IMR-90 (cell line): ENCODE data around the gene THUMPD2. TPM values are rescaled to one million over a fixed set of nuclear protein-coding genes. Genes with fewer than 3 reads are reported as not detected.

Experiments
- ATAC-seq: fragments of 200-7000 bp; cut with Tn5 transposase; 2 replicates; pipeline ENCODE4 v1.9.1; 2020; ENCODE audit warnings: low read depth, mild to moderate bottlenecking, moderate library complexity
- BruUV-seq: library from RNA; stranded (reverse); fragments of 400-500 nt; replicated peaks from 2 replicates; lab custom pipeline; 2021; lab: Mats Ljungman, UMichigan
- CTCF ChIA-PET: fragments of 300-600 bp; formaldehyde crosslinking; extraction: SDS; loops from one replicate; lab custom pipeline; 2021; ENCODE audit warnings: antibody characterized with exemption; lab: Yijun Ruan, JAX
- POLR2A ChIA-PET: fragments of 300-600 bp; sonication (Branson Sonifier 250); formaldehyde crosslinking; loops from one replicate; lab custom pipeline; 2022; ENCODE audit warnings: antibody characterized with exemption; ENCODE audit not compliant: unreplicated experiment; lab: Charles Lee
- DNase-seq: peaks from one replicate; pipeline ENCODE4 v3.0.0; 2013
- H2AFZ ChIP-seq: replicated peaks from 2 replicates; pipeline ENCODE3; 2013; ENCODE audit warnings: low read length, mild to moderate bottlenecking; ENCODE audit not compliant: poor library complexity
- H2AK5ac ChIP-seq: 2 replicates; pipeline ENCODE4 v1.6.1; 2013; ENCODE audit warnings: low read depth, low read length, inconsistent platforms
- H2AK9ac ChIP-seq: replicated peaks from 2 replicates; pipeline ENCODE3; 2013; ENCODE audit warnings: mild to moderate bottlenecking, low read depth, low read length, moderate library complexity; ENCODE audit not compliant: poor library complexity
- H2BK120ac ChIP-seq: 2 replicates; pipeline ENCODE4 v1.6.1; 2013; ENCODE audit warnings: low read depth, low read length, inconsistent platforms
- H2BK15ac ChIP-seq: 3 replicates; pipeline ENCODE4 v1.6.1; 2013; ENCODE audit warnings: low read depth, low read length, inconsistent platforms
- H2BK20ac ChIP-seq: 2 replicates; pipeline ENCODE4 v1.6.1; 2013; ENCODE audit warnings: low read depth, mild to moderate bottlenecking, inconsistent platforms, low read length, moderate library complexity
- H2BK5ac ChIP-seq: 2 replicates; pipeline ENCODE4 v1.6.1; 2013; ENCODE audit warnings: mild to moderate bottlenecking, low read depth, low read length, inconsistent platforms; ENCODE audit not compliant: poor library complexity, severe bottlenecking
- H3K14ac ChIP-seq: replicated peaks from 2 replicates; pipeline ENCODE4 v1.6.1; 2013; ENCODE audit warnings: low read depth, low read length, inconsistent platforms
- H3K18ac ChIP-seq: 2 replicates; pipeline ENCODE4 v1.6.1; 2013; ENCODE audit warnings: low read depth, low read length, control low read depth
- H3K23ac ChIP-seq: 2 replicates; pipeline ENCODE4 v1.6.1; 2013; ENCODE audit warnings: low read depth, low read length, inconsistent platforms
- H3K27ac ChIP-seq: 2 replicates; pipeline ENCODE4 v1.5.1; 2013; ENCODE audit warnings: mild to moderate bottlenecking, control low read depth, low read length; ENCODE audit not compliant: insufficient read depth
- H3K27me3 ChIP-seq: 2 replicates; pipeline ENCODE4 v1.6.1; 2013; ENCODE audit warnings: low read length; ENCODE audit not compliant: control insufficient read depth, insufficient read depth
- H3K36me3 ChIP-seq: 2 replicates; pipeline ENCODE4 v1.6.1; 2013; ENCODE audit warnings: low read length, mixed read lengths; ENCODE audit not compliant: control insufficient read depth, insufficient read depth
- H3K4ac ChIP-seq: 2 replicates; pipeline ENCODE4 v1.6.1; 2013; ENCODE audit warnings: low read depth, low read length, inconsistent platforms
- H3K4me1 ChIP-seq: 2 replicates; pipeline ENCODE4 v1.6.1; 2013; ENCODE audit warnings: low read length, mixed read lengths; ENCODE audit not compliant: control insufficient read depth, insufficient read depth
- H3K4me2 ChIP-seq: 2 replicates; pipeline ENCODE4 v1.6.1; 2013; ENCODE audit warnings: low read depth, mild to moderate bottlenecking, control low read depth, low read length, moderate library complexity
- H3K4me3 ChIP-seq: 2 replicates; pipeline ENCODE4 v1.5.1; 2013; ENCODE audit warnings: low read depth, mild to moderate bottlenecking, control low read depth, low read length, moderate library complexity; ENCODE audit not compliant: insufficient read depth
- H3K56ac ChIP-seq: 2 replicates; pipeline ENCODE4 v1.6.1; 2013; ENCODE audit warnings: low read length, inconsistent platforms; ENCODE audit not compliant: insufficient read depth; ENCODE audit errors: extremely low read depth
- H3K79me1 ChIP-seq, 2 experiments: 2 replicates each; pipeline ENCODE4 v1.6.1; 2013; ENCODE audit warnings: low read length in 2 of 2, inconsistent platforms in 1 of 2, low read depth in 1 of 2
- H3K9ac ChIP-seq: 2 replicates; pipeline ENCODE4 v1.6.1; 2013; ENCODE audit warnings: low read depth, low read length, control low read depth
- H3K9me1 ChIP-seq: 2 replicates; pipeline ENCODE4 v1.6.1; 2013; ENCODE audit warnings: low read length, inconsistent platforms; ENCODE audit not compliant: insufficient read depth
- H3K9me3 ChIP-seq: 2 replicates; pipeline ENCODE4 v1.6.1; 2013; ENCODE audit warnings: low read length; ENCODE audit not compliant: control insufficient read depth, insufficient read depth
- H4K20me1 ChIP-seq: 2 replicates; pipeline ENCODE4 v1.6.1; 2013; ENCODE audit warnings: low read length, inconsistent platforms; ENCODE audit not compliant: insufficient read depth
- H4K5ac ChIP-seq: 2 replicates; pipeline ENCODE4 v1.6.1; 2013; ENCODE audit warnings: mild to moderate bottlenecking, low read depth, low read length, control low read depth
- H4K8ac ChIP-seq, 2 experiments: 2 replicates each; pipeline ENCODE4 v1.6.1; 2013; ENCODE audit warnings: low read depth in 2 of 2, low read length in 2 of 2, control low read depth in 1 of 2, inconsistent platforms in 1 of 2
- H4K91ac ChIP-seq: 2 replicates; pipeline ENCODE4 v1.6.1; 2013; ENCODE audit warnings: low read depth, low read length, inconsistent platforms; ENCODE audit not compliant: insufficient read depth
- CEBPB ChIP-seq: IDR thresholded peaks from 2 replicates; pipeline ENCODE4 v1.6.1; 2012; ENCODE audit warnings: low read depth, low read length, improper control_type of control experiment
- FOS ChIP-seq: fragments of 150-350 bp; IDR thresholded peaks from 2 replicates; pipeline ENCODE4 v1.6.1; 2016; ENCODE audit warnings: low read depth, low read length
- MAFK ChIP-seq: IDR thresholded peaks from 2 replicates; pipeline ENCODE4 v1.6.1; 2012; ENCODE audit warnings: low read depth, low read length, improper control_type of control experiment
- MXI1 ChIP-seq: IDR thresholded peaks from 2 replicates; pipeline ENCODE4 v1.6.1; 2012; ENCODE audit warnings: low read depth, mild to moderate bottlenecking, low read length, moderate library complexity, borderline replicate concordance
- POLR2A ChIP-seq: IDR thresholded peaks from 2 replicates; pipeline ENCODE4 v1.6.1; 2012; ENCODE audit warnings: mild to moderate bottlenecking, low read depth, low read length
- RFX5 ChIP-seq: IDR thresholded peaks from 2 replicates; pipeline ENCODE4 v1.8.0; 2012; ENCODE audit warnings: low read depth, mild to moderate bottlenecking, low read length, moderate library complexity
- SMC3 ChIP-seq: fragments of 150-350 bp; IDR thresholded peaks from 2 replicates; pipeline ENCODE4 v1.6.1; 2016; ENCODE audit warnings: low read depth, mild to moderate bottlenecking, antibody characterized with exemption, low read length, moderate library complexity
- WGBS, 2 experiments: methylation state at CpG; one replicate each; pipeline versions ENCODE4 v1.1.5 to v1.1.7; 2013; ENCODE audit warnings: missing lambda C conversion rate in 2 of 2; ENCODE audit not compliant: insufficient read length in 1 of 2; ENCODE audit errors: extremely low coverage in 2 of 2; 5-methylcytosine and 5-hydroxymethylcytosine counted together
- dilution Hi-C: fragments of 300-500 bp; cut with HindIII; formaldehyde crosslinking; loops from one replicate; pipeline ENCODE4 v1.14.3; 2018; ENCODE audit warnings: low sequenced_read_pairs; ENCODE audit not compliant: unreplicated experiment
- in situ Hi-C: fragments of 300-500 bp; cut with MboI; formaldehyde crosslinking; loops from 3 replicates; pipeline ENCODE4 v1.14.3; 2019; ENCODE audit warnings: low sequenced_read_pairs, inconsistent platforms, mixed read lengths
- intact Hi-C: fragments of 100-400 bp; cut with micrococcal nuclease; formaldehyde crosslinking; loops from 2 replicates; pipeline ENCODE4 v1.10.0; 2022
- polyA plus RNA-seq, 3 experiments: library from polyadenylated mRNA; depleted of rRNA; stranded (reverse); fragments of >200 nt; gene quantifications; 2 replicates each; pipeline ENCODE4 v1.2.3, GENCODE V29; 2012; ENCODE audit warnings: low replicate concordance in 1 of 3
- total RNA-seq: library from RNA; depleted of rRNA; stranded (reverse); fragments of >200 nt; gene quantifications from 2 replicates; pipeline ENCODE4 v1.2.3, GENCODE V29; 2012
- TF ChIP-seq, protein P1 (sequence below): conservative IDR thresholded peaks from 2 replicates; pipeline ENCODE4 v1.5.1; 2012; ENCODE audit warnings: mild to moderate bottlenecking, low read depth, low read length, improper control_type of control experiment
- TF ChIP-seq, protein P2 (sequence below): fragments of 150-350 bp; IDR thresholded peaks from 2 replicates; pipeline ENCODE4 v1.6.1; 2016; ENCODE audit warnings: low read depth, mild to moderate bottlenecking, low read length, moderate library complexity, borderline replicate concordance

Gene THUMPD2
- total and polyA plus RNA-seq, 2 of the 4 experiments (the other 2 are of a cell fraction), result 4.8 to 7.0 TPM

DNA sequence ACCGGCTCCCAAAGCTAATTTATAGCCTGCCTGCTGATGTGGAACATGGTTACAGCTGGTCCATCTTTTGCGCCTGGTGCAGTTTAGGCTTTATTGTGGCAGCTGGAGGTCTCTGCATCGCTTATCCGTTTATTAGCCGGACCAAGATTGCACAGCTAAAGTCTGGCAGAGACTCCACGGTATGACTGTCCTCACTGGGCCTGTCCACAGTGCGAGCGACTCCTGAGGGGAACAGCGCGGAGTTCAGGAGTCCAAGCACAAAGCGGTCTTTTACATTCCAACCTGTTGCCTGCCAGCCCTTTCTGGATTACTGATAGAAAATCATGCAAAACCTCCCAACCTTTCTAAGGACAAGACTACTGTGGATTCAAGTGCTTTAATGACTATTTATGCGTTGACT is 62.0 kb downstream of the THUMPD2 start:
- Histone ChIP-seq H3K27me3 (no peaks in the 10 kb centered on the region), H2BK20ac (no peak overlapping the region), H4K20me1 (no peaks in the 10 kb centered on the region), H3K9ac (no peak overlapping the region), H3K36me3 (no peaks in the 10 kb centered on the region), H2BK5ac (no peak overlapping the region), H3K9me3 (no peaks in the 10 kb centered on the region), H3K56ac (no peak overlapping the region), H3K18ac (no peak overlapping the region), H2BK120ac (no peak overlapping the region), H2AFZ (no peak overlapping the region), H3K4me3 (no peak overlapping the region), H2AK5ac (no peak overlapping the region), H4K91ac (no peak overlapping the region), H3K4me1 (no peaks in the 10 kb centered on the region), H3K14ac (no peak overlapping the region), H3K79me1 (no peaks in the 10 kb centered on the region), H3K4ac (no peak overlapping the region), H3K4me2 (no peak overlapping the region), H3K9me1 (no peaks in the 10 kb centered on the region), H3K27ac (no peak overlapping the region), H4K8ac (no peak overlapping the region), H2AK9ac (no peak overlapping the region), H3K23ac (no peak overlapping the region), H4K5ac (no peak overlapping the region), H2BK15ac (no peak overlapping the region)
- CTCF ChIA-PET, result no interaction called here
- dilution Hi-C loops (no loop called here), intact Hi-C loops (no loop called here), in situ Hi-C loops (no loop called here)
- ATAC-seq (no peak), DNase-seq (no peak)
- no peak for TF ChIP-seq SMC3
- no peak for TF ChIP-seq FOS
- TF ChIP-seq RFX5, result no peak
- no peak for TF ChIP-seq MXI1
- no peak for TF ChIP-seq MAFK
- no peak for TF ChIP-seq CEBPB
- TF ChIP-seq, protein P1, sequence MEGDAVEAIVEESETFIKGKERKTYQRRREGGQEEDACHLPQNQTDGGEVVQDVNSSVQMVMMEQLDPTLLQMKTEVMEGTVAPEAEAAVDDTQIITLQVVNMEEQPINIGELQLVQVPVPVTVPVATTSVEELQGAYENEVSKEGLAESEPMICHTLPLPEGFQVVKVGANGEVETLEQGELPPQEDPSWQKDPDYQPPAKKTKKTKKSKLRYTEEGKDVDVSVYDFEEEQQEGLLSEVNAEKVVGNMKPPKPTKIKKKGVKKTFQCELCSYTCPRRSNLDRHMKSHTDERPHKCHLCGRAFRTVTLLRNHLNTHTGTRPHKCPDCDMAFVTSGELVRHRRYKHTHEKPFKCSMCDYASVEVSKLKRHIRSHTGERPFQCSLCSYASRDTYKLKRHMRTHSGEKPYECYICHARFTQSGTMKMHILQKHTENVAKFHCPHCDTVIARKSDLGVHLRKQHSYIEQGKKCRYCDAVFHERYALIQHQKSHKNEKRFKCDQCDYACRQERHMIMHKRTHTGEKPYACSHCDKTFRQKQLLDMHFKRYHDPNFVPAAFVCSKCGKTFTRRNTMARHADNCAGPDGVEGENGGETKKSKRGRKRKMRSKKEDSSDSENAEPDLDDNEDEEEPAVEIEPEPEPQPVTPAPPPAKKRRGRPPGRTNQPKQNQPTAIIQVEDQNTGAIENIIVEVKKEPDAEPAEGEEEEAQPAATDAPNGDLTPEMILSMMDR, result no peak
- no peak for TF ChIP-seq POLR2A
- TF ChIP-seq, protein P2, sequence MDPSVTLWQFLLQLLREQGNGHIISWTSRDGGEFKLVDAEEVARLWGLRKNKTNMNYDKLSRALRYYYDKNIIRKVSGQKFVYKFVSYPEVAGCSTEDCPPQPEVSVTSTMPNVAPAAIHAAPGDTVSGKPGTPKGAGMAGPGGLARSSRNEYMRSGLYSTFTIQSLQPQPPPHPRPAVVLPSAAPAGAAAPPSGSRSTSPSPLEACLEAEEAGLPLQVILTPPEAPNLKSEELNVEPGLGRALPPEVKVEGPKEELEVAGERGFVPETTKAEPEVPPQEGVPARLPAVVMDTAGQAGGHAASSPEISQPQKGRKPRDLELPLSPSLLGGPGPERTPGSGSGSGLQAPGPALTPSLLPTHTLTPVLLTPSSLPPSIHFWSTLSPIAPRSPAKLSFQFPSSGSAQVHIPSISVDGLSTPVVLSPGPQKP, result no peak
- POLR2A ChIA-PET, result no interaction called here
- no TSS peak for BruUV-seq
- WGBS, 2 experiments, result 38% methylated on average over 6 of the region's 12 CpGs; no CpG with 5 or more reads in 1 of the 2 experiments
